Measurements from ENCODE around the gene BANP. TPM values are rescaled to one million over a fixed set of nuclear protein-coding genes. Genes with fewer than 3 reads are reported as not detected.

Gene BANP
- total RNA-seq, 1 donor from 2014 or later, result 25.5 TPM

- TF ChIP-seq CTCF (IDR thresholded peaks at IDR 0.05; ENCODE audit: partially characterized antibody, unreplicated experiment), result no peak
Observed at GRCh38 chr16:87957296-87958094, 6.3 kb downstream of the BANP start.

GRCh38 chr16:87958632-87959031 is 7.4 kb downstream of the BANP start:
- Mint-ChIP-seq H3K4me3 (ENCODE audit: unreplicated experiment) (no peak overlapping the region), H3K9me3 (ENCODE audit: unreplicated experiment) (peaks cover 6% of the 10 kb centered on the region), H3K27me3 (ENCODE audit: unreplicated experiment) (peaks cover 5% of the 10 kb centered on the region), H3K27ac (ENCODE audit: unreplicated experiment) (no peak overlapping the region), H3K36me3 (ENCODE audit: unreplicated experiment) (no peaks in the 10 kb centered on the region), H3K4me1 (ENCODE audit: low read depth, unreplicated experiment) (peaks cover 34% of the 10 kb centered on the region)
- TF ChIP-seq CTCF (IDR thresholded peaks at IDR 0.05; ENCODE audit: partially characterized antibody, unreplicated experiment), result no peak
- DNase-seq, result no peak

More at GRCh38 chr16:87957296-87958094, 6.3 kb downstream of the BANP start:
- DNase-seq, result no peak
- Mint-ChIP-seq H3K9me3 (ENCODE audit: unreplicated experiment) (peaks cover 6% of the 10 kb centered on the region), H3K4me3 (ENCODE audit: unreplicated experiment) (peak overlapping the region; percentile 61), H3K27ac (ENCODE audit: unreplicated experiment) (peak overlapping the region; percentile 87), H3K27me3 (ENCODE audit: unreplicated experiment) (peaks cover 5% of the 10 kb centered on the region), H3K4me1 (ENCODE audit: low read depth, unreplicated experiment) (peaks cover 35% of the 10 kb centered on the region), H3K36me3 (ENCODE audit: unreplicated experiment) (no peaks in the 10 kb centered on the region)

- H3K9me3 Mint-ChIP-seq (ENCODE audit: unreplicated experiment), result peaks cover 6% of the 10 kb centered on the region
- DNase-seq, result peak; percentile 34
- no peak overlapping the region for H3K27ac Mint-ChIP-seq (ENCODE audit: unreplicated experiment)
- H3K36me3 Mint-ChIP-seq (ENCODE audit: unreplicated experiment), result no peaks in the 10 kb centered on the region
- no peak for TF ChIP-seq CTCF (IDR thresholded peaks at IDR 0.05; ENCODE audit: partially characterized antibody, unreplicated experiment)
- H3K4me1 Mint-ChIP-seq (ENCODE audit: low read depth, unreplicated experiment), result peaks cover 34% of the 10 kb centered on the region
- no peak overlapping the region for H3K4me3 Mint-ChIP-seq (ENCODE audit: unreplicated experiment)
- H3K27me3 Mint-ChIP-seq (ENCODE audit: unreplicated experiment), result peaks cover 5% of the 10 kb centered on the region
Observed at GRCh38 chr16:87959391-87959990, 8.3 kb downstream of the BANP start.

- peaks cover 5% of the 10 kb centered on the region for H3K27me3 Mint-ChIP-seq (ENCODE audit: unreplicated experiment)
- H3K9me3 Mint-ChIP-seq (ENCODE audit: unreplicated experiment), result peaks cover 8% of the 10 kb centered on the region
- no peak overlapping the region for H3K27ac Mint-ChIP-seq (ENCODE audit: unreplicated experiment)
- no peaks in the 10 kb centered on the region for H3K36me3 Mint-ChIP-seq (ENCODE audit: unreplicated experiment)
- H3K4me1 Mint-ChIP-seq (ENCODE audit: low read depth, unreplicated experiment), result peaks cover 33% of the 10 kb centered on the region
- no peak for TF ChIP-seq CTCF (IDR thresholded peaks at IDR 0.05; ENCODE audit: partially characterized antibody, unreplicated experiment)
- peak overlapping the region; percentile 38 for H3K4me3 Mint-ChIP-seq (ENCODE audit: unreplicated experiment)
- no peak for DNase-seq
Observed at GRCh38 chr16:87960296-87960695, 9.1 kb downstream of the BANP start.

- peaks cover 28% of the 10 kb centered on the region for H3K4me1 Mint-ChIP-seq (ENCODE audit: low read depth, unreplicated experiment)
- no peak for DNase-seq
Observed at GRCh38 chr16:87960852-87961251, 9.6 kb downstream of the BANP start.

More at GRCh38 chr16:87960852-87961251, 9.6 kb downstream of the BANP start:
- Mint-ChIP-seq H3K36me3 (ENCODE audit: unreplicated experiment) (no peaks in the 10 kb centered on the region), H3K9me3 (ENCODE audit: unreplicated experiment) (peaks cover 9% of the 10 kb centered on the region), H3K27ac (ENCODE audit: unreplicated experiment) (no peak overlapping the region), H3K27me3 (ENCODE audit: unreplicated experiment) (peaks cover 5% of the 10 kb centered on the region), H3K4me3 (ENCODE audit: unreplicated experiment) (peak overlapping the region; percentile 38)
- TF ChIP-seq CTCF (IDR thresholded peaks at IDR 0.05; ENCODE audit: partially characterized antibody, unreplicated experiment), result no peak
